ENCODE results near the gene RUSC1. TPM values are rescaled to one million over a fixed set of nuclear protein-coding genes. Genes with fewer than 3 reads are reported as not detected.
A peak's percentile ranks its signal among the peaks of the same experiment; 100 is the strongest.

The RUSC1 gene
- total RNA-seq, 2 donors from 2014 or later = 20.2 to 23.9 TPM

DNA sequence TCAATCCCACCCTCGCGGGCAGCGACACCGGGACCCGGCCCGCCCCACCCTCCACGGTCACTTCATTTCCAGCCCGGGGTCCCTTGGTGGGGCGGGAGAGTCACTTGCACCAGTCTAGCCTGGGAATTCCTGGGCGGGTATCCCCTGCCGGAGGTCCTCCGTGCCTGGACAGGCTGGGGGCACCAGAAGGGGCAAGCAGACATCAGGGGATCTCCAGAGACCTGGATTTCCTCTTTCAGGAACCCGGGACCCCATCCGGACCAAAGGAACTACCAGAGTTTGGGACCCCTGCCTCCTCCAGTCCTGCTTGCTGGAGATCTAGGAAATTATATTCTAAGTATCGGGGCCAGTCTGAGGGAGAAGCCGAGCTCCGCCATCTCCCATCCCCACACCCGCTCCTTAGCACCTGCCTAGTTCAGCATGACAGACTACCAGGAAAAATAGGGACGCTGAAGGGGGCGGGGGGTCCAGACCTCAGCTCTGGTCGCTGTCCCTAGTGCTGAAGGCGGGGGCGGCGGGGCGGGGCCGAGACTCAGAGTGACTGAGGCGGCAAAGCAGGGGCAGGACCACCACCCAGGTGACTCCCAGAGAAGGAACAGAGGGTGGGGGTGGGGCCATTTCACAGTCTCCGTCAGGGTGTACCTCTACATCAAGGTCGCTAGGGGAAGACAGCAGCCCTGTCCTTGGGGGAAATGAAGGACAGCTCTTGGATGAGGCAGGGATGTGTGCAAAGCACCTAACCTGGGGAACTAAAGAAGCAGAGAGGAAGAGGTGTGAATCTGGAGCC is 42.6 kb upstream of the RUSC1 start:
- peak overlapping the region; percentile 61 to 80 for H3K4me3 ChIP-seq
- peaks cover 0 to 24% of the 10 kb centered on the region in 2 donors for H3K4me1 ChIP-seq
- H3K27me3 ChIP-seq = no peaks in the 10 kb centered on the region
- TF ChIP-seq, protein P1, sequence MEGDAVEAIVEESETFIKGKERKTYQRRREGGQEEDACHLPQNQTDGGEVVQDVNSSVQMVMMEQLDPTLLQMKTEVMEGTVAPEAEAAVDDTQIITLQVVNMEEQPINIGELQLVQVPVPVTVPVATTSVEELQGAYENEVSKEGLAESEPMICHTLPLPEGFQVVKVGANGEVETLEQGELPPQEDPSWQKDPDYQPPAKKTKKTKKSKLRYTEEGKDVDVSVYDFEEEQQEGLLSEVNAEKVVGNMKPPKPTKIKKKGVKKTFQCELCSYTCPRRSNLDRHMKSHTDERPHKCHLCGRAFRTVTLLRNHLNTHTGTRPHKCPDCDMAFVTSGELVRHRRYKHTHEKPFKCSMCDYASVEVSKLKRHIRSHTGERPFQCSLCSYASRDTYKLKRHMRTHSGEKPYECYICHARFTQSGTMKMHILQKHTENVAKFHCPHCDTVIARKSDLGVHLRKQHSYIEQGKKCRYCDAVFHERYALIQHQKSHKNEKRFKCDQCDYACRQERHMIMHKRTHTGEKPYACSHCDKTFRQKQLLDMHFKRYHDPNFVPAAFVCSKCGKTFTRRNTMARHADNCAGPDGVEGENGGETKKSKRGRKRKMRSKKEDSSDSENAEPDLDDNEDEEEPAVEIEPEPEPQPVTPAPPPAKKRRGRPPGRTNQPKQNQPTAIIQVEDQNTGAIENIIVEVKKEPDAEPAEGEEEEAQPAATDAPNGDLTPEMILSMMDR (IDR thresholded peaks at IDR 0.05) = no peak
- no peak for DNase-seq (ENCODE audit: low spot score)
- peak overlapping the region; percentile 63 to 79 for H3K27ac ChIP-seq
- no peaks in the 10 kb centered on the region for H3K9me3 ChIP-seq
- no peaks in the 10 kb centered on the region for H3K36me3 ChIP-seq

DNA sequence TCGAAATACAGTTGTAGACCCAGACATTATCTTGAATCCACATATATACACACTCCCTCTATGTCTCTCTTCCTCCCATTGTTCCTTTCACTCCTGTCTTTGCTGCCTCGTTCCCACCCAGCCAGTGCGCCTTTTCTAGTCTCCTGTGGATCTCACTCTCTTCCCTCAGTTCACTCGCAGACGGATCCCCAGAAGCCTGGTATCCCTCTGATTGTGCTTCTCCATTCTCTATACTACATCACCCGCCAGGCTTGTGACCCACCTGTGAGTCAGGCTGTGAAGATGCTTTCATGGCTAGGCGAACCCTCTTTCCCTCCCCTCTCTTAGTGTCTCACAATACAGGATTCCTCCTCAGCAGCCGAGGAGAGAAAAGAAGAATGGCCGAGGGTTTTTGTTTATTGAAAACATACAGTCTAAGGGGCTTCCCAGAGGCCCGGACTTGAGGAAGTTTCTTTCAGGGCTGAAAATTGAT is 42.0 kb upstream of the RUSC1 start:
- Histone ChIP-seq H3K27ac (no peak overlapping the region), H3K36me3 (no peaks in the 10 kb centered on the region), H3K9me3 (no peaks in the 10 kb centered on the region), H3K27me3 (no peaks in the 10 kb centered on the region), H3K4me3 (no peak overlapping the region), H3K4me1 (peaks cover 0 to 22% of the 10 kb centered on the region in 2 donors)
- no peak for DNase-seq (ENCODE audit: low spot score)
- TF ChIP-seq, protein P1 (IDR thresholded peaks at IDR 0.05) = no peak

DNA sequence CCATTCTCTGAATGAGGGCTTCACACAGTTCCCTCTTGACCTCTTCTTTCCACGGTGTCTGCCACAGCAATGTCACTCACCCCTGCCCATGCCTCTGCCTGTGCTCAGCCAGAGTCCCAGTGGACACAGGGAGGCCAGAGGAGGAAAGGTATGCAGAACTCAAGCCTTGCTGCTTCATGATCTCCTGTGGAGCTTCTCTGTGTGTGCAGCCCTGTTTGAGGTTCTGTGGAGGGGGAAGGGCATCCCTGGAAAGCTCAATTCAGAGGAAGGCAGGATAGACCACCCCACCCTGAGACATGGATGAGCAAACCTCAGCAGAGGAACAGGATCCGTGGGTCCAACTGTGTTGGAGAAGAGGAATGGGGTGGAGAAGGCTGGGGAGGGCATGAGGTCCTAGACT is 41.4 kb upstream of the RUSC1 start:
- H3K9me3 ChIP-seq = no peaks in the 10 kb centered on the region
- H3K27me3 ChIP-seq = no peaks in the 10 kb centered on the region
- H3K4me3 ChIP-seq = no peak overlapping the region
- no peak overlapping the region for H3K27ac ChIP-seq
- H3K4me1 ChIP-seq = peaks cover 0 to 19% of the 10 kb centered on the region in 2 donors
- DNase-seq (ENCODE audit: low spot score) = no peak
- H3K36me3 ChIP-seq = no peaks in the 10 kb centered on the region
- TF ChIP-seq, protein P1 (IDR thresholded peaks at IDR 0.05) = no peak

DNA sequence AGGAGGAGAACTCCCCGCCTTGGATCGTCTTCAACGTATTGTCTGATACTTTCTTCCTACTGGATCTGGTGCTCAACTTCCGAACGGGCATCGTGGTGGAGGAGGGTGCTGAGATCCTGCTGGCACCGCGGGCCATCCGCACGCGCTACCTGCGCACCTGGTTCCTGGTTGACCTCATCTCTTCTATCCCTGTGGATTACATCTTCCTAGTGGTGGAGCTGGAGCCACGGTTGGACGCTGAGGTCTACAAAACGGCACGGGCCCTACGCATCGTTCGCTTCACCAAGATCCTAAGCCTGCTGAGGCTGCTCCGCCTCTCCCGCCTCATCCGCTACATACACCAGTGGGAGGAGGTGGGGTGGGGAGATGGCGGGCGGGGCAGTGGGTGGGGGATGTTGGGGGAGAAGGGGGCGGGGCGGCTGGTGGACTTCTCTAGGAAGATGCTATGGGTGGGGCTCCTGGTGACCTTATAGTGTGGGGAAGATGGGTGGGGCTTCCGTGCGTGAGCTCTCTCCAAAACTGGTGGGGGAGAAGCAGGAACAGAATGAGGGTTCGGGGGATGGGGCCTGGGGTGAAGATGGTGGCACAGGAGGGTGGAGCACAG is 38.1 kb upstream of the RUSC1 start:
- TF ChIP-seq, protein P1 (IDR thresholded peaks at IDR 0.05) = no peak
- no peak for DNase-seq (ENCODE audit: low spot score)
- Histone ChIP-seq H3K4me1 (peaks cover 0 to 10% of the 10 kb centered on the region in 2 donors), H3K9me3 (no peaks in the 10 kb centered on the region), H3K36me3 (no peaks in the 10 kb centered on the region), H3K27me3 (no peaks in the 10 kb centered on the region), H3K27ac (no peak overlapping the region), H3K4me3 (no peak overlapping the region)

DNA sequence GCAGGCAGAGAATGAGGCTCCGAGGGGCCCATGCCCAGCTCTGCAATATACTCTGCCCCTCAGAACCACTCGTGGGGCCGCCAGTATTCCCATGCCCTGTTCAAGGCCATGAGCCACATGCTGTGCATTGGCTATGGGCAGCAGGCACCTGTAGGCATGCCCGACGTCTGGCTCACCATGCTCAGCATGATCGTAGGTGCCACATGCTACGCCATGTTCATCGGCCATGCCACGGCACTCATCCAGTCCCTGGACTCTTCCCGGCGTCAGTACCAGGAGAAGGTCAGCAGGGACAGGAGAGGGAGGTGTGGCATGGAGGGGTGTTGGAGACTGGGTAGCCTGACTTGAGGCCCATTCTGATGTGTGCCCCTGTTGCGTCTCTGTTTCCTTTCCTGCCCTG is 36.2 kb upstream of the RUSC1 start:
- Histone ChIP-seq H3K27ac (no peak overlapping the region), H3K9me3 (no peaks in the 10 kb centered on the region), H3K36me3 (no peaks in the 10 kb centered on the region), H3K27me3 (no peaks in the 10 kb centered on the region), H3K4me3 (no peak overlapping the region), H3K4me1 (no peaks in the 10 kb centered on the region)
- TF ChIP-seq, protein P1 (IDR thresholded peaks at IDR 0.05) = no peak
- no peak for DNase-seq (ENCODE audit: low spot score)

Measured in right atrium auricular region (tissue), 2 donors.